ENCODE data around the gene ZNF593. TPM values are rescaled to one million over a fixed set of nuclear protein-coding genes. Genes with fewer than 3 reads are reported as not detected.
A peak's percentile ranks its signal among the peaks of the same experiment; 100 is the strongest.

The ZNF593 gene
- total and polyA plus RNA-seq, 2 experiments from 2014 or later: 26.2 to 108 TPM

DNA sequence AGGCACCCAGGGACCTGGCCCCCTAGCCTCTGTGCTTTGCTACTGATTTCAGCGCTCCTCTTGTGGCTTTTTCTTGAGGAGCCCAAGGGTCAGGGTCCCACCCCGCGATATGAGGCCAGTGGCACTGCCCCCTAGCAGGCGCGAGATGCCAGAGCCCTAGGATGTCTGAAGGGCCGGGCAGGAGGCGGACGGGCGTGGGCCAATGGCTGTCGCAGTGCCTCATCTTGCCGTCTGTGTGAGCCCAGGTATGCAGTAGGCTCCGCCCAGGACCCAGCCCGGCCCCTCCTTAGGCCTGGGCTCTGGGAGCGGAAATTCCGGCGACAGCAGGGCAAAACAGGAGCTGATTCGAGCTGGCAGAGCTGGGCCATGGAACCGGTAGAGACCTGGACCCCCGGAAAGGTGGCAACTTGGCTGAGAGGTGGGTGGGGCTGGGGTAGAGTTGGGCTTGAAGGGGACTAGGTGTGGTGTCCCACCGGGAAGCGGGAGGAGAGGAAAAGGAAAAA lies 7.5 kb downstream of the ZNF593 start, which contains the start of gene CNKSR1:
Gene CNKSR1, plus strand, starts transcription at position 310 of the 503 bp plus-strand sequence. Its CDS starts 57 bp downstream, at position 367.
- no peaks in the 10 kb centered on the region for H3K9me2 ChIP-seq (ENCODE audit: insufficient read depth)
- H3K4me1 ChIP-seq (ENCODE audit: insufficient read depth): no peaks in the 10 kb centered on the region; the same call in 1 of the 2 replicates
- no peaks in the 10 kb centered on the region for H3K79me2 ChIP-seq (replicated peaks; ENCODE audit: insufficient read depth)
- DNase-seq (ENCODE audit: low spot score): peak; percentile 97
- H3K9me3 Mint-ChIP-seq: no peaks in the 10 kb centered on the region
- H3K4me1 Mint-ChIP-seq: peaks cover 10% of the 10 kb centered on the region; the same call in 2 of the 3 replicates
- peak within 1 kb of the TSS; percentile 42; the same call in 1 of the 2 replicates for H3K27ac ChIP-seq (ENCODE audit: low read depth)
- H3K36me3 ChIP-seq (ENCODE audit: insufficient read depth): no peaks in the 10 kb centered on the region
- TF ChIP-seq ZNF114 (CRISPR knock-in tag; IDR thresholded peaks at IDR 0.05) (no peak), CREB1 (CRISPR knock-in tag; IDR thresholded peaks at IDR 0.05; ENCODE audit: low read depth) (no peak), EZH2 (IDR thresholded peaks at IDR 0.05; ENCODE audit: low read depth, unreplicated experiment) (no peak), JUNB (IDR thresholded peaks at IDR 0.05; ENCODE audit: unreplicated experiment) (no peak), STAT1 (IDR thresholded peaks at IDR 0.05; ENCODE audit: unreplicated experiment) (no peak), EZH2phosphoT487 (IDR thresholded peaks at IDR 0.05; ENCODE audit: unreplicated experiment) (no peak), ZNF331 (CRISPR knock-in tag; IDR thresholded peaks at IDR 0.05; ENCODE audit: low read depth) (no peak), POLR2AphosphoS5 (IDR thresholded peaks at IDR 0.05; ENCODE audit: low read depth) (peak; percentile 59), NANOG (IDR thresholded peaks at IDR 0.05; ENCODE audit: borderline replicate concordance) (no peak)
- TF ChIP-seq, protein P1, sequence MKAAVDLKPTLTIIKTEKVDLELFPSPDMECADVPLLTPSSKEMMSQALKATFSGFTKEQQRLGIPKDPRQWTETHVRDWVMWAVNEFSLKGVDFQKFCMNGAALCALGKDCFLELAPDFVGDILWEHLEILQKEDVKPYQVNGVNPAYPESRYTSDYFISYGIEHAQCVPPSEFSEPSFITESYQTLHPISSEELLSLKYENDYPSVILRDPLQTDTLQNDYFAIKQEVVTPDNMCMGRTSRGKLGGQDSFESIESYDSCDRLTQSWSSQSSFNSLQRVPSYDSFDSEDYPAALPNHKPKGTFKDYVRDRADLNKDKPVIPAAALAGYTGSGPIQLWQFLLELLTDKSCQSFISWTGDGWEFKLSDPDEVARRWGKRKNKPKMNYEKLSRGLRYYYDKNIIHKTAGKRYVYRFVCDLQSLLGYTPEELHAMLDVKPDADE (IDR thresholded peaks at IDR 0.05): no peak
- TF ChIP-seq, protein P2, sequence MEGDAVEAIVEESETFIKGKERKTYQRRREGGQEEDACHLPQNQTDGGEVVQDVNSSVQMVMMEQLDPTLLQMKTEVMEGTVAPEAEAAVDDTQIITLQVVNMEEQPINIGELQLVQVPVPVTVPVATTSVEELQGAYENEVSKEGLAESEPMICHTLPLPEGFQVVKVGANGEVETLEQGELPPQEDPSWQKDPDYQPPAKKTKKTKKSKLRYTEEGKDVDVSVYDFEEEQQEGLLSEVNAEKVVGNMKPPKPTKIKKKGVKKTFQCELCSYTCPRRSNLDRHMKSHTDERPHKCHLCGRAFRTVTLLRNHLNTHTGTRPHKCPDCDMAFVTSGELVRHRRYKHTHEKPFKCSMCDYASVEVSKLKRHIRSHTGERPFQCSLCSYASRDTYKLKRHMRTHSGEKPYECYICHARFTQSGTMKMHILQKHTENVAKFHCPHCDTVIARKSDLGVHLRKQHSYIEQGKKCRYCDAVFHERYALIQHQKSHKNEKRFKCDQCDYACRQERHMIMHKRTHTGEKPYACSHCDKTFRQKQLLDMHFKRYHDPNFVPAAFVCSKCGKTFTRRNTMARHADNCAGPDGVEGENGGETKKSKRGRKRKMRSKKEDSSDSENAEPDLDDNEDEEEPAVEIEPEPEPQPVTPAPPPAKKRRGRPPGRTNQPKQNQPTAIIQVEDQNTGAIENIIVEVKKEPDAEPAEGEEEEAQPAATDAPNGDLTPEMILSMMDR (conservative IDR thresholded peaks at IDR 0.05; ENCODE audit: low read depth in 2 of 2): peak; percentile 56 to 64
- TF ChIP-seq, protein P3, sequence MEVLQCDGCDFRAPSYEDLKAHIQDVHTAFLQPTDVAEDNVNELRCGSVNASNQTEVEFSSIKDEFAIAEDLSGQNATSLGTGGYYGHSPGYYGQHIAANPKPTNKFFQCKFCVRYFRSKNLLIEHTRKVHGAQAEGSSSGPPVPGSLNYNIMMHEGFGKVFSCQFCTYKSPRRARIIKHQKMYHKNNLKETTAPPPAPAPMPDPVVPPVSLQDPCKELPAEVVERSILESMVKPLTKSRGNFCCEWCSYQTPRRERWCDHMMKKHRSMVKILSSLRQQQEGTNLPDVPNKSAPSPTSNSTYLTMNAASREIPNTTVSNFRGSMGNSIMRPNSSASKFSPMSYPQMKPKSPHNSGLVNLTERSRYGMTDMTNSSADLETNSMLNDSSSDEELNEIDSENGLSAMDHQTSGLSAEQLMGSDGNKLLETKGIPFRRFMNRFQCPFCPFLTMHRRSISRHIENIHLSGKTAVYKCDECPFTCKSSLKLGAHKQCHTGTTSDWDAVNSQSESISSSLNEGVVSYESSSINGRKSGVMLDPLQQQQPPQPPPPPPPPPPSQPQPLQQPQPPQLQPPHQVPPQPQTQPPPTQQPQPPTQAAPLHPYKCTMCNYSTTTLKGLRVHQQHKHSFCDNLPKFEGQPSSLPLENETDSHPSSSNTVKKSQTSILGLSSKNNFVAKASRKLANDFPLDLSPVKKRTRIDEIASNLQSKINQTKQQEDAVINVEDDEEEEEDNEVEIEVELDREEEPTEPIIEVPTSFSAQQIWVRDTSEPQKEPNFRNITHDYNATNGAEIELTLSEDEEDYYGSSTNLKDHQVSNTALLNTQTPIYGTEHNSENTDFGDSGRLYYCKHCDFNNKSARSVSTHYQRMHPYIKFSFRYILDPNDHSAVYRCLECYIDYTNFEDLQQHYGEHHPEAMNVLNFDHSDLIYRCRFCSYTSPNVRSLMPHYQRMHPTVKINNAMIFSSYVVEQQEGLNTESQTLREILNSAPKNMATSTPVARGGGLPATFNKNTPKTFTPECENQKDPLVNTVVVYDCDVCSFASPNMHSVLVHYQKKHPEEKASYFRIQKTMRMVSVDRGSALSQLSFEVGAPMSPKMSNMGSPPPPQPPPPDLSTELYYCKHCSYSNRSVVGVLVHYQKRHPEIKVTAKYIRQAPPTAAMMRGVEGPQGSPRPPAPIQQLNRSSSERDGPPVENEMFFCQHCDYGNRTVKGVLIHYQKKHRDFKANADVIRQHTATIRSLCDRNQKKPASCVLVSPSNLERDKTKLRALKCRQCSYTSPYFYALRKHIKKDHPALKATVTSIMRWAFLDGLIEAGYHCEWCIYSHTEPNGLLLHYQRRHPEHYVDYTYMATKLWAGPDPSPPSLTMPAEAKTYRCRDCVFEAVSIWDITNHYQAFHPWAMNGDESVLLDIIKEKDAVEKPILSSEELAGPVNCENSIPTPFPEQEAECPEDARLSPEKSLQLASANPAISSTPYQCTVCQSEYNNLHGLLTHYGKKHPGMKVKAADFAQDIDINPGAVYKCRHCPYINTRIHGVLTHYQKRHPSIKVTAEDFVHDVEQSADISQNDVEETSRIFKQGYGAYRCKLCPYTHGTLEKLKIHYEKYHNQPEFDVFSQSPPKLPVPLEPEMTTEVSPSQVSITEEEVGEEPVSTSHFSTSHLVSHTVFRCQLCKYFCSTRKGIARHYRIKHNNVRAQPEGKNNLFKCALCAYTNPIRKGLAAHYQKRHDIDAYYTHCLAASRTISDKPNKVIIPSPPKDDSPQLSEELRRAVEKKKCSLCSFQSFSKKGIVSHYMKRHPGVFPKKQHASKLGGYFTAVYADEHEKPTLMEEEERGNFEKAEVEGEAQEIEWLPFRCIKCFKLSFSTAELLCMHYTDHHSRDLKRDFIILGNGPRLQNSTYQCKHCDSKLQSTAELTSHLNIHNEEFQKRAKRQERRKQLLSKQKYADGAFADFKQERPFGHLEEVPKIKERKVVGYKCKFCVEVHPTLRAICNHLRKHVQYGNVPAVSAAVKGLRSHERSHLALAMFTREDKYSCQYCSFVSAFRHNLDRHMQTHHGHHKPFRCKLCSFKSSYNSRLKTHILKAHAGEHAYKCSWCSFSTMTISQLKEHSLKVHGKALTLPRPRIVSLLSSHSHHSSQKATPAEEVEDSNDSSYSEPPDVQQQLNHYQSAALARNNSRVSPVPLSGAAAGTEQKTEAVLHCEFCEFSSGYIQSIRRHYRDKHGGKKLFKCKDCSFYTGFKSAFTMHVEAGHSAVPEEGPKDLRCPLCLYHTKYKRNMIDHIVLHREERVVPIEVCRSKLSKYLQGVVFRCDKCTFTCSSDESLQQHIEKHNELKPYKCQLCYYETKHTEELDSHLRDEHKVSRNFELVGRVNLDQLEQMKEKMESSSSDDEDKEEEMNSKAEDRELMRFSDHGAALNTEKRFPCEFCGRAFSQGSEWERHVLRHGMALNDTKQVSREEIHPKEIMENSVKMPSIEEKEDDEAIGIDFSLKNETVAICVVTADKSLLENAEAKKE (CRISPR knock-in tag; IDR thresholded peaks at IDR 0.05): no peak
- TF ChIP-seq, protein P4, sequence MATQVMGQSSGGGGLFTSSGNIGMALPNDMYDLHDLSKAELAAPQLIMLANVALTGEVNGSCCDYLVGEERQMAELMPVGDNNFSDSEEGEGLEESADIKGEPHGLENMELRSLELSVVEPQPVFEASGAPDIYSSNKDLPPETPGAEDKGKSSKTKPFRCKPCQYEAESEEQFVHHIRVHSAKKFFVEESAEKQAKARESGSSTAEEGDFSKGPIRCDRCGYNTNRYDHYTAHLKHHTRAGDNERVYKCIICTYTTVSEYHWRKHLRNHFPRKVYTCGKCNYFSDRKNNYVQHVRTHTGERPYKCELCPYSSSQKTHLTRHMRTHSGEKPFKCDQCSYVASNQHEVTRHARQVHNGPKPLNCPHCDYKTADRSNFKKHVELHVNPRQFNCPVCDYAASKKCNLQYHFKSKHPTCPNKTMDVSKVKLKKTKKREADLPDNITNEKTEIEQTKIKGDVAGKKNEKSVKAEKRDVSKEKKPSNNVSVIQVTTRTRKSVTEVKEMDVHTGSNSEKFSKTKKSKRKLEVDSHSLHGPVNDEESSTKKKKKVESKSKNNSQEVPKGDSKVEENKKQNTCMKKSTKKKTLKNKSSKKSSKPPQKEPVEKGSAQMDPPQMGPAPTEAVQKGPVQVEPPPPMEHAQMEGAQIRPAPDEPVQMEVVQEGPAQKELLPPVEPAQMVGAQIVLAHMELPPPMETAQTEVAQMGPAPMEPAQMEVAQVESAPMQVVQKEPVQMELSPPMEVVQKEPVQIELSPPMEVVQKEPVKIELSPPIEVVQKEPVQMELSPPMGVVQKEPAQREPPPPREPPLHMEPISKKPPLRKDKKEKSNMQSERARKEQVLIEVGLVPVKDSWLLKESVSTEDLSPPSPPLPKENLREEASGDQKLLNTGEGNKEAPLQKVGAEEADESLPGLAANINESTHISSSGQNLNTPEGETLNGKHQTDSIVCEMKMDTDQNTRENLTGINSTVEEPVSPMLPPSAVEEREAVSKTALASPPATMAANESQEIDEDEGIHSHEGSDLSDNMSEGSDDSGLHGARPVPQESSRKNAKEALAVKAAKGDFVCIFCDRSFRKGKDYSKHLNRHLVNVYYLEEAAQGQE (IDR thresholded peaks at IDR 0.05; ENCODE audit: unreplicated experiment): no peak
- no peaks in the 10 kb centered on the region for H3K27me3 ChIP-seq (ENCODE audit: insufficient read depth)
- peak within 1 kb of the TSS; percentile 78 for H3K4me2 ChIP-seq
- ATAC-seq: peak; percentile 100
- H4K20me1 ChIP-seq (replicated peaks; ENCODE audit: insufficient read depth): no peaks in the 10 kb centered on the region; the same call in 1 of the 2 replicates
- H3F3A ChIP-seq (replicated peaks; ENCODE audit: low read depth): peaks cover 4% of the 10 kb centered on the region; the same call in 1 of the 2 replicates
- peaks cover 7% of the 10 kb centered on the region; the same call in 2 of the 3 replicates for H3K36me3 Mint-ChIP-seq (ENCODE audit: low read depth)
- H3K27me3 Mint-ChIP-seq (ENCODE audit: insufficient read depth, low read depth, poor library complexity): peaks cover 20% of the 10 kb centered on the region
- H2AFZ ChIP-seq: peak within 1 kb of the TSS; percentile 75; the same call in 1 of the 2 replicates
- peak within 1 kb of the TSS; percentile 97 for H3K27ac Mint-ChIP-seq
- peak within 1 kb of the TSS; percentile 89 for H3K4me3 Mint-ChIP-seq
- H3K4me3 ChIP-seq: peak within 1 kb of the TSS; percentile 48
